HG03432 (cell line): ENCODE measurements around the gene RAP1GAP2.

Source experiments
- ATAC-seq: cut with Tn5 transposase; IDR thresholded peaks from one replicate; pipeline ENCODE4 v1.9.1; 2021; ENCODE audit warnings: mild to moderate bottlenecking, moderate library complexity; ENCODE audit not compliant: unreplicated experiment

Gene RAP1GAP2

GRCh38 chr17:2852221-2852620, 56.0 kb downstream of the RAP1GAP2 start:
- no peak for ATAC-seq

- ATAC-seq: no peak
These were observed 56.6 kb downstream of the RAP1GAP2 start for GRCh38 chr17:2852729-2853282.

DNA sequence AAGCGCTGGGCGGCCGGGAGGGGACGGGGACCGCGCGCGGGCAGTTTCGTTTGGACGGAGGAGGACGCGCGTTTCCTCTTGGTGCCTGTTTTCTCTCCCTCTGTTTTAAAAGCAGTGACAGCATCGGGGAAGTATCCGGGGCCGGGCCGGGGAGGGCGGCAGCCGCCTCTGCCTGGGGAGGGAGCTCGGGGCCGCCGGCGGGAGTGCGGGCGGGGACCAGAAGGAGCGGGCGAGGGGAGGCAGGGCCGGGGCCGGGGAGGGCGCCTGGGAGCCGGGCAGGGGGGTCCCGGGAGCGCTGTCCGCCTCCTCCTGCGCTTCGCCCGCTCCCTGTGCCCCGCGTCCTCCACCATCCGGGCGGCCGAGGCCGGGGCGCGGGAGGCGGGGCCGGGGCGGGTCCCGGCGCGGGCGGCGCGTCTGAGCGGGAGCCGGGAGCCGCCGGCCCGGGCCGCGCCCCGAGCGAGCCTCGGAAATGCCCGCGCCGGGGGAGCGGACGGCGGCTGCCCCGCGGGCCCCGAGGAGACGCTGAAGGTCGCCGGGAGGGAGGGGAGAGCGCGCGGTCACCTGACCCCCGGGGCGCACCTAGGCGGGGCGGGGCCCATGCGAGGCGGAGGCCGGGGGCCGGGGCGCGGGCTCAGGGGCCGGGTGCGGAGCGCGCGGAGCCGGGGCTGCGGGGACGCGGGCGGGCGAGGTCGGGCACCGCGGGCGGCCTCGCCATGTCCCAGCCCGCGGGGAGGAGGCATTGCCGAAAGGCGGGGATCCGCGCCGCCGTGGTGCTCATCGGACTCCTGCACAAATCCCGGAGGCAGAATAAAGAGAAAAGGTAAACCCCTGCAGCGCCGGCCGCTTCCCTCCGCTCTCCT, 57.3 kb downstream of the RAP1GAP2 start:
- no peak for ATAC-seq

DNA sequence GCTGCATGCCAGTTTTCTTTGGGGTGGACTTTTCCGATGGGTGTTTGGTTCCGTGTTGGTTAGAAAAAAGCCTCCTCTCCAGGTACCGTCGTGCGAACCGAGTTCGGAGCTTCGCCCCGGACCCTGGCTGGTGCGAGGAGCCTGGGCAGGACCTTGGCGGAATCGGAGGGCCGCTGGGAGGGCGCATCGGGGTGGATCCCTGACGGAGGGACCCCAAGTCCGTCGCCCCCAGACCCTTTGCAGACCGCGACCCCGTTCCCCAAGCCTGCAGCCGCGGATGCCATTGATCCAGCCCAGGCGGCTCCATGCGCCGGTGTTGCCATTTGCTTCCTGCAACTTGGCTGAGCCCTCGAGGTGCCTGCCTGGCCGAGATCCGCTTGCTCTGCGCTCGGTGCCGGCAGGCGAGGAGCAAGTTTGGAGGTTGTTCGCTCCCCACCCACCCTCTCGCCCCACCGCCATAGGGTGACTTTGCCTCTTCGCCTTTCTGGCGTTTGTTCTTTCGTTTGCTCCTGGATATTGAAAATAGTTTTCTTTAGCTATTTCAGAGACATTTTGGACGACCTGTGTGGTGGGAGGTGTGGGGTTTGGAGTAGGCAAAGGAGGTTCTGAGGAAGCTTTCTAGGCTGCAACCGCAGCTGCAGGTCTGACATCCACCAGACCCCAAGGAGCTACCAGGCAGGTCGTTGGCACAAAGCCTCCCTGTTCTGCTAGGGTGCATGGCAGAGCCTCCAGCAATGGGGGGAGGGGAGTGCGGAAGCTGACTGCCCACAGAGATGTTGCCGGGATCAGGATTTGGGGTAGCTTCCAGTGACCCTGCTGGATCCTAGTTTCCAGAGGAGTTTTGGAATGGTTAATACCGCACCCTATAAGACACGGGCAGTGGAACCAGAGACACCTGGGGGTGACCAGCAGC, 58.2 kb downstream of the RAP1GAP2 start:
- no peak for ATAC-seq

- ATAC-seq: no peak
These were observed 58.9 kb downstream of the RAP1GAP2 start for GRCh38 chr17:2855063-2855600.

DNA sequence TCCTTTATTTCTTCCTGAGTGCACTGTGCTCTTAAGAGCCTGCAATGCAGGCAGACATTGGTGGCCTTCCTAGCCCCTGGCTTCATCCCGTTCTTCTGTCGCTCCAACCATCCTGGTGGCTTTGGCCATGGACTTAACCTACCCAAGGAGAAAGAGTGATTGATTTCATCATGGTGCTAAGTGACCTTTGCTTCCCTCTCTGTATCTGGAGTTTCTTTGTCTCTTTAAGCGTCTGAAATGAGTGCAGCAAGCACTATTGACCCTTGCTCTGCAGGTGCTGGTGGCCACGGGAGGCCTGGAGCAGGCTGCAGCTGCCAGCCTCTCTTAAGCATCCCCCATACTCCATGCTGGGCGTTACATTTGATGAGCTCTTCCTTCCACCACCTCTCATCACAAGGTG, 60.5 kb downstream of the RAP1GAP2 start:
- no peak for ATAC-seq

- no peak for ATAC-seq
These were observed 63.8 kb downstream of the RAP1GAP2 start for GRCh38 chr17:2860045-2860444.

DNA sequence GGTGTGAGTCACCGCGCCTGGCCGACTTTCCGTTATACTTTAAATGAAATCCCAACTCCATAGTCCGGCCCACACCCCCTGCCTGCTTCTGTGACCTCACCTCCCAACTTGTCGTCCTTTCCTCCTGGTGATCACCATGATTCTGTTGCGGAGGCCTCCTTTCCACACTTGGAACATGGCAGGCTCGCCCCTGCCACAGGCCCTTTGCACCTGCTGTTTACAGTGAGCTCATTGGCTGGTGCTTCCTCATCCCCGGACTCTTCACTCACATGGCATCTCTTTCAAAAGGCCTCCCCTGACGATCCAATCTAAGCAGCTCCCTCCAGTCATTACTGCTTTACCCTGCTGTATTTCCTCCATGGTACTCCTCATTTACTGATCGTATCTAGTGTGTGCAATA, 64.6 kb downstream of the RAP1GAP2 start:
- ATAC-seq: no peak

- ATAC-seq: no peak
These were observed 66.0 kb downstream of the RAP1GAP2 start for GRCh38 chr17:2862197-2862596.

DNA sequence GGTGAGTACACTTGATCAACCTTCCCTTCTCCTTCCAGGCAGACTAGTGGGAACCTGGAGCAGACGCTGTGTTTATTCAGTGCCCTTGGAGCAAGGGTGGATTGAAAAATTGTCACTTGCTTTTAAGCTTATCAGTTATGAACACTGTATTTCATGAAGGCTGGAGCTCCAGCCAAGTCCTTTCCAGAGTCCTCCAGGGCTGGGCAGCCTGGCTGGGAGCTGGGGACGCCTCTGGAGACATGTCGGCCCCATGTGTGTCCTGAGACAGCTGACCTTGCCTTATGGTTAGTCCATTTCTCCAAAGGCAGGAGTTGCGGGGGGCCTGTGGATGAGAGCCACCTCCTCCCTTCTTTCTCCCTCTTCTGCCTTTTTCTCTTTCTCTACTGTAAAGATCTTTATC, 67.0 kb downstream of the RAP1GAP2 start:
- no peak for ATAC-seq

DNA sequence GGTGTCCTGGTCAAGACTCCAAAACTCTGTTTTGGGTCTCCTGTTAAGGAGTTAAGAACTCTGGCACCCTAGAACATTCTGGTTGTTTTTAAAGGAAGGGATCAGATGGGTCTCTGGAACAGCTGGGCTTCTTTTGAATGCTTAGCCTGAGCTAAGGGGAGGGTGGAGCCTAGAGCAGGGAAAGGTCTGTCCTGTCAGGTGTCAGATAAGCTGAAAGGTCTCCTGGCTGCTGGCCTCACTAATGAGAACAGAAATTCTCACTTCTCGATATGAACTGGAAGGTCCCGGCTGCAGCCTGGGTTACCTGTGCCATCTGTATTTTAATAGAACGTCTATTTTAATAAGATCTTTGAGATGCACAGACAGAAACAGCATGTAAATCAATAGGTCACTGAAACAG, 69.0 kb downstream of the RAP1GAP2 start:
- ATAC-seq: no peak

DNA sequence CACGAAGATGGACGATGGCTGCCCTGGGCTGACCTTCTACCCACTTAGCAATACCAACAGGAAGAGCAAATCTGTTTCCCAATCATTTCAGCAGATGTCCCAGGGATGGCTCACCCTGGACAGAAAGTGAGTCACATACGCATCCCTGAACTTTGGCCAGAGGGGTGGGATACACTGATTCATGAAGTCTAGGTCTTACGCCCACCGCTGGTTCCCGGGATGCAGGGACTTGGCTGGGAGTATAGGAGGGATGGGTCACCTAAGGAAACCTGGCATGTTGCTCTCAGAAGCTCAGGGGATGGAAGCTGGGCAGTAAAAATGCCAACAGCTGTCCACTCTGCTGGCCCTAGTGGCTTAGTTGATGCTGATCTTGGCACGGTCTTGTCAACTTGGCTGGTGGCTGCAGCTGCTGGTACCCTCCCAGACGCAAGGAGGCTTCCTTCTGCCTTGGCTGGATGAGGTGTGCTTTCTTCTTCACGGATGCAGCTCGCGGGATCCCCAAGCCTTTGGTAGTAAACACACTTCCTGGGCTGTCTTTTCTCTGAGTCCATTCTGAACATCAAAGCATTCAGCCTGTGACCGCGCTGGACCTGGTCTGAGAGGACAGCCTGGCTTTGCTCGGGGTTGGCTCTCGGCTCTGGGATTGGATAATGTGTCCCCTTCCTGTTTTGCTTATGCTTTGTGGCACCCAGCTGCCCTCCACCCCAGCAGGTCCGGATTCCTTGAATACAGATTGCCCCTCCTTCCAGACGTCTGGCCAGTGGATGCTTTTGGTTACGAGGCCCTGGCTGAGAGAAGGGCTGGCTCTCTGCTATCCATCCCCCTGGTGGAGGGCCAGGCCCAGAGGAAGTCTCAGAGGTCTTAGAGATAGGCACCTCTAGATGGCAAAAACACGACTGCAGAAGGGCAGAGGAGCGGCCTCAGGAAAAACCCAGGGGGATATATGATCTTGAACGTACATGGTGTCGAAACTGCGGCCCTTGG, 71.5 kb downstream of the RAP1GAP2 start:
- no peak for ATAC-seq

GRCh38 chr17:2869604-2870003, 73.4 kb downstream of the RAP1GAP2 start:
- no peak for ATAC-seq

DNA sequence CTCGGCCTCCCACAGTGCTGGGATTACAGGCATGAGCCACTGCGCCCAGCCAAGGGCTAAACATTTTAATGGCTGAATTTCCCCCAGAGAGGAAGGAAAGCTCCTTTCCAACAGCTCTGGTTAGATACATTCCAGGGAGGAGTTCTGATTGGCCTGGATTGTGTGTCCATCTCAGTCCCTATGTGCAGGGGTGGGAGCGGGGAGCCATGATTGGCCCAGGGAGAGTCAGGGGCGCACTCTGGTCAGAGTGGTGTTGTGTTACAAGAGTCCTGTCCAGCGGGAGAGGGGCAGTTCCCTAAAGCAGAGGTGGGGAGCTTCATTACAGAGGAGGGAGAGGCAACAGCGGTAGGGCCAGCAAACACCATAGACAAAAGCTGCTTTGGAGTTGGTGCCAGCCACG, 75.0 kb downstream of the RAP1GAP2 start:
- no peak for ATAC-seq

DNA sequence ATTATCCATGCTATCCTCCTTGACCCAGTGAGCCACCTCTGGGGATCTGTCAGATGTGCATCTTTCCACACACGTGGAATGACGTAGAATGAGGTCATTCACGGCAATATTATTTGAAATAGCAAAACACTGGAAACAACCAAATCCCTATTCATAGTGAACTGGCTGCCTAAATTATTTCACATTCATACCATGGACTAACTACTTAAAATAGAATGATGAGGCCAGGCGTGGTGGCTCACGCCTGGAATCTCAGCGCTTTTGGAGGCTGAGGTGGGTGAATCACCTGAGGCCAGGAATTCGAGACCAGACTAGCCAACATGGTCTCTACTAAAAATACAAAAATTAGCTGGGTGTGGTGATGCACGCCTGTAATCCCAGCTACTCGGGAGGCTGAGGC, 75.5 kb downstream of the RAP1GAP2 start:
- no peak for ATAC-seq

DNA sequence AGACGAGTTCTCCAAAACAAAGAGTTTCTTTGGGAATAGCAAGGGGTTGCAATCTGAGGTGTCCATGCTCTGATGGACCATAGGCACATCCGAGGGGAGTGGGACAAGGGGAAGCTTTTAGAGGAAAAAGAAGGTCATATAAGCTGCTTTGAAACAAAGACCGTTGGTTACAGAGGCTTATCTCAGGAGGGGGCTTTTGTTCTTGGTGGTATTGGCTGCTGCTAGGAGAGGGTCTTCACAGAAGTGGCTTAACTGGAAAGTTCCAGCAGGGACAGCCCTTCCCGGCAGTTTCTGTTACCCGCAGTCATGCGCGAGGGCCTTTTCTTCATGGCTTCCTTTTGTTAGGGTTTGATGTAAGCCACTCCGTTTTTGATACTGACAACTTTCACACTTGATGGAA, 76.0 kb downstream of the RAP1GAP2 start:
- no peak for ATAC-seq

- ATAC-seq: no peak
These were observed 78.0 kb downstream of the RAP1GAP2 start for GRCh38 chr17:2874189-2874686.

GRCh38 chr17:2875608-2876007, 79.4 kb downstream of the RAP1GAP2 start:
- no peak for ATAC-seq

GRCh38 chr17:2876467-2876866, 80.2 kb downstream of the RAP1GAP2 start:
- no peak for ATAC-seq

- no peak for ATAC-seq
These were observed 82.6 kb downstream of the RAP1GAP2 start for GRCh38 chr17:2878751-2879254.
